IMR-90 (cell line): Measurements from ENCODE around the gene RBM46.

Source experiments
- BHLHE40 ChIP-seq: fragments of 150-350 bp; IDR thresholded peaks from 2 replicates; pipeline ENCODE4 v1.6.1; 2016; ENCODE audit warnings: mild to moderate bottlenecking, low read depth, low read length
- CHD1 ChIP-seq: IDR thresholded peaks from 2 replicates; pipeline ENCODE4 v1.6.1; 2012; ENCODE audit warnings: low read depth, low read length, improper control_type of control experiment
- FOS ChIP-seq: fragments of 150-350 bp; IDR thresholded peaks from 2 replicates; pipeline ENCODE4 v1.6.1; 2016; ENCODE audit warnings: low read depth, low read length
- MAFK ChIP-seq: IDR thresholded peaks from 2 replicates; pipeline ENCODE4 v1.6.1; 2012; ENCODE audit warnings: low read depth, low read length, improper control_type of control experiment
- MAZ ChIP-seq: IDR thresholded peaks from 2 replicates; pipeline ENCODE4 v1.6.1; 2012; ENCODE audit warnings: low read depth, mild to moderate bottlenecking, low read length, improper control_type of control experiment, moderate library complexity, borderline replicate concordance
- MXI1 ChIP-seq: IDR thresholded peaks from 2 replicates; pipeline ENCODE4 v1.6.1; 2012; ENCODE audit warnings: low read depth, mild to moderate bottlenecking, low read length, moderate library complexity, borderline replicate concordance
- NFE2L2 ChIP-seq: fragments of 150-350 bp; IDR thresholded peaks from 2 replicates; pipeline ENCODE4 v1.6.1; 2016; ENCODE audit warnings: low read depth, mild to moderate bottlenecking, low read length
- POLR2A ChIP-seq: IDR thresholded peaks from 2 replicates; pipeline ENCODE4 v1.6.1; 2012; ENCODE audit warnings: mild to moderate bottlenecking, low read depth, low read length
- RAD21 ChIP-seq: IDR thresholded peaks from 2 replicates; pipeline ENCODE4 v1.6.1; 2012; ENCODE audit warnings: low read length, improper control_type of control experiment
- RCOR1 ChIP-seq: IDR thresholded peaks from 2 replicates; pipeline ENCODE4 v1.6.1; 2012; ENCODE audit warnings: mild to moderate bottlenecking, low read length, improper control_type of control experiment; ENCODE audit not compliant: insufficient replicate concordance
- RFX5 ChIP-seq: IDR thresholded peaks from 2 replicates; pipeline ENCODE4 v1.8.0; 2012; ENCODE audit warnings: low read depth, mild to moderate bottlenecking, low read length, moderate library complexity
- SMC3 ChIP-seq: fragments of 150-350 bp; IDR thresholded peaks from 2 replicates; pipeline ENCODE4 v1.6.1; 2016; ENCODE audit warnings: low read depth, mild to moderate bottlenecking, antibody characterized with exemption, low read length, moderate library complexity
- USF2 ChIP-seq: fragments of 150-350 bp; IDR thresholded peaks from 2 replicates; pipeline ENCODE4 v1.6.1; 2017; ENCODE audit warnings: mild to moderate bottlenecking, antibody characterized with exemption, low read length, low read depth
- TF ChIP-seq, protein P1 (sequence below): conservative IDR thresholded peaks from 2 replicates; pipeline ENCODE4 v1.5.1; 2012; ENCODE audit warnings: mild to moderate bottlenecking, low read depth, low read length, improper control_type of control experiment

DNA sequence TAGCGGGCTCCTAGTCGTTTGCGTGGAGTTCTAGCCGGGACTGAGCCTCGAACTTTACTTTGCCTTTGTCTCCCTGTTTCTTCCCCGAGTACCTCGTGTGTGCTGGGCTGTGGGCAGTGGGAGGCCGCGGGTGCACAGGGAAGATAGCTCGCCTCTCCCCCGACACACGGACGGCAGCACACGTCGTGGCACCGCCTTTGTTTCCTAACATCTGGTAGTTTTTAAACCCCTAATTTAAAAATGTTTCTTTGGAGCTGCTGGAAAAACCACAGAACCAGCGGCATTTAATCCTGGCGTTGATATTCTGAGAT is 866 bp downstream of the RBM46 start:
- TF ChIP-seq, protein P1, sequence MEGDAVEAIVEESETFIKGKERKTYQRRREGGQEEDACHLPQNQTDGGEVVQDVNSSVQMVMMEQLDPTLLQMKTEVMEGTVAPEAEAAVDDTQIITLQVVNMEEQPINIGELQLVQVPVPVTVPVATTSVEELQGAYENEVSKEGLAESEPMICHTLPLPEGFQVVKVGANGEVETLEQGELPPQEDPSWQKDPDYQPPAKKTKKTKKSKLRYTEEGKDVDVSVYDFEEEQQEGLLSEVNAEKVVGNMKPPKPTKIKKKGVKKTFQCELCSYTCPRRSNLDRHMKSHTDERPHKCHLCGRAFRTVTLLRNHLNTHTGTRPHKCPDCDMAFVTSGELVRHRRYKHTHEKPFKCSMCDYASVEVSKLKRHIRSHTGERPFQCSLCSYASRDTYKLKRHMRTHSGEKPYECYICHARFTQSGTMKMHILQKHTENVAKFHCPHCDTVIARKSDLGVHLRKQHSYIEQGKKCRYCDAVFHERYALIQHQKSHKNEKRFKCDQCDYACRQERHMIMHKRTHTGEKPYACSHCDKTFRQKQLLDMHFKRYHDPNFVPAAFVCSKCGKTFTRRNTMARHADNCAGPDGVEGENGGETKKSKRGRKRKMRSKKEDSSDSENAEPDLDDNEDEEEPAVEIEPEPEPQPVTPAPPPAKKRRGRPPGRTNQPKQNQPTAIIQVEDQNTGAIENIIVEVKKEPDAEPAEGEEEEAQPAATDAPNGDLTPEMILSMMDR, result no peak
- TF ChIP-seq BHLHE40 (no peak), POLR2A (no peak), SMC3 (no peak), MXI1 (no peak), FOS (no peak), RFX5 (no peak), RAD21 (no peak), RCOR1 (no peak), CHD1 (no peak), MAFK (no peak), MAZ (no peak), NFE2L2 (no peak), USF2 (no peak)
